ENCODE measurements around the gene IRS2. TPM values are rescaled to one million over a fixed set of nuclear protein-coding genes. Genes with fewer than 3 reads are reported as not detected.

Gene IRS2
- total RNA-seq, 1 donor from 2014 or later, result 7.5 TPM

- intact Hi-C loops (cut with micrococcal nuclease), result loop anchor here (10.0 kb wide), 1 partner anchor 567 kb away; no protein-coding TSS in a partner anchor
These were observed 4.1 kb downstream of the IRS2 start for GRCh38 chr13:109782066-109782822.

DNA sequence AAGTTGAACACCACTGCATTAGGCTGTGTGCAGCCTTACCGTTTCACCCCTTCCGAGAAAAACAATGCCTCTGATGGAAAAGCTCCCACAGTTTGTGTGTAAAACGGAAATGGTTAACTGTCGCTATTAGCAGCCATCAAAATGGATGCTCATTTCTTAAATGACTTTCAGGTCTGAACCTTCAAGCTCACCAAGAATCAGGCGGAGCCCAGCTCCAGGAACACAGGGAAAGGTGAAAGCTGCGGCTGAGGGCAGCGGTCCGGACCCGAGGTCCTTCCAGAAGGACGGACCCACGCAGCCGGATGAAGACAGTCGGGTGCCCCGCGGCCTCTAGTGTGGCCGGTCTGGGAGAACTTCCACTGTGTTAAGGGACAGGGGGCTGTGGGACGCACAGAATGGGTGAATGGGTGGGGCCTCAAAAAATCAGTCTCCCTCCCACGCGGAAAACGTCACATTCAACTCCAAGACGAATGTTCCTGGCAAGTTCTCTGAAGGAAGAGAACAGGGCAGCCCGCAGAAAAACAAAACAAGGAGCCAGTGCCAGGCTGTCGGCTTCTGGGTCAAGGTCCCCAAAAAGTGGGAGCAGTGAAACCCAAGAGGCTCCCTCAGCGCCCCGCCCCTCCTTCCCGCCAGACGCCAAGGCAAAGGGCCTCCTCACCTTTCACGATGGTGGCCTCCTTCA is 4.9 kb downstream of the IRS2 start:
- intact Hi-C loops (cut with micrococcal nuclease), result loop anchor here (10.0 kb wide), 1 partner anchor 567 kb away; no protein-coding TSS in a partner anchor

DNA sequence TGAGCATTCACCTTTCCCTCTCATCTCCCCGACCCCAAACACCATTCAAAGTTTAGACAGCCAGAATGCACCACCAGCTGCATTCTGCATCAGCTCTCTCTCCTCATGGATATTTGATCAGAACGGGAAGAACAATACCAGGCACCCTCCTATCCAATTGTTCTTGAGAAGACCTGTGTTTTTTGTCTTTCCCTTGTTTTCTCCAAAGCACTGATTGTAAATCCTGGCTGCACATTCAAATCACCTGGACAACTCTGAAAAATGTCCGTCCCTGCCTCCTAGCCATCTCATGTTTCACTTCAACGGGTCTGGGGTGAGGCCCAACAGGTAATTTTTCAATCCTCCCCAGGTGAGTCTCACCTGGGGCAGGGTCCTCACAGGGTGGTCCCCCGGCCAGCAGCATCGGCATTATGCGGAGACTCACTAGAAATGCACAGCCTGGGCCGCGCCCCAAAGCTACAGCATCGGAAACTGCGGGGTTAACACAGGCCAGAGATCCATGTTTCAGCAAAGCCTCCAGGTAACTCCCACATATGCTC is 5.5 kb downstream of the IRS2 start:
- intact Hi-C loops (cut with micrococcal nuclease), result loop anchor here (10.0 kb wide), 1 partner anchor 566 kb away; no protein-coding TSS in a partner anchor

- intact Hi-C loops (cut with micrococcal nuclease), result loop anchor here (10.0 kb wide), 1 partner anchor 565 kb away; no protein-coding TSS in a partner anchor
These were observed 6.4 kb downstream of the IRS2 start for GRCh38 chr13:109779876-109780510.

DNA sequence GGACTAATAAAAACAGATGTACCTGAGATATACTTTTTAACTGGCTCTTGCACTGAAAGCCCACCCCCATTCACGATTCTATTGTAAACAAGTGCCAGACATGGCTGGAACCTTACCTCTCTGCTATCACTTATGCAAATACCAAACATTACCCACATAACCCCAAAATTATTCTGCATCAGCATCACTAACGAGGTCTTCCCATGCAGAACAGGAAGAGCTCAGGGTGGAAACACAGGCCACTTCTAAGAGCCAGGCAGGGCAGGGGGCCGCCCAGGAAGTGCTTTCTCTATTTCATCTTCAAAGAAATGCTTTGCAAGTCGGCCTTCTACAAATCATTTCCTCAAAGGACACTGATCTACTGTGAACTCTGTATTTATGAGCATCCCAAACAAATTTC is 7.3 kb downstream of the IRS2 start:
- intact Hi-C loops (cut with micrococcal nuclease), result no loop called here

- intact Hi-C loops (cut with micrococcal nuclease), result loop anchor here (1.0 kb wide), 1 partner anchor 8 kb away; the partner anchor contains the start of gene IRS2
These were observed 8.3 kb downstream of the IRS2 start for GRCh38 chr13:109778102-109778542.

DNA sequence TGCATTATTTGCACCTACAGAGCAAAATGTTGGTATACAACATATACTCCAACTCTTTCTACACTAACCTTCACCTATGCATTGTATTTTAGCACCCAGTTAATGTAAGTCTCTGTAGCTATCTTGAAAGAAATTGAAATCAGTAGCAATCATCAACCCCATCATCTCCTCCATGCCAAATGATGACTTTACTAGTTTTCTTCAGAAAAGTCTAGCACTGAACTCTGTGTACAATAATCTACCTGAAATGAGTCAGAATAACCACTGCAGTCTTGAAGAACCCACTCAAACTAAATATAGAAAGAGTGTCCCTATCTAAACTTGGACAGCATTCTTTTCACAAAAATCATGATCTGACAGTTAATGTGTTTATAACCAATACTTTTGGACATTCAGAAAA is 9.8 kb downstream of the IRS2 start:
- intact Hi-C loops (cut with micrococcal nuclease), result no loop called here

DNA sequence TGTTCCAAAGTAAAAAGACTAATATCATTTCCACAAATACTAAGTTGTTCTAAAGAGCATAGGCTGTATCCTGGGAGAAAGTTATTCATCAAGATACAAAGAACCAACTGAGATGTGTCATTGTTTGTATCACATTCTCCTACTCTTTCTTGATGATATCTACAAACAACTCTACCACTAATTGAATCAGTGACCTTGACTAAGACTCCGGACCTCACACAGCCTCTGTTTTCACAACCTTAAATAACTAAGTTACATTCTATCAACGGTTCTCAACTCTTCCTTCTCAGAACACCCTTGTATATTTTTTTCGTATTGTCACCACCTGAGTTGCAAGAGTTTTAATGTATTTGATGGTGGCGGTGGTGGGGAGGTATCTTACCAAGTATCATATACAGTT is 12.6 kb downstream of the IRS2 start:
- intact Hi-C loops (cut with micrococcal nuclease), result no loop called here

- intact Hi-C loops (cut with micrococcal nuclease), result no loop called here
These were observed 13.1 kb downstream of the IRS2 start for GRCh38 chr13:109773276-109773675.

- intact Hi-C loops (cut with micrococcal nuclease), result no loop called here
These were observed 14.5 kb downstream of the IRS2 start for GRCh38 chr13:109771926-109772325.

DNA sequence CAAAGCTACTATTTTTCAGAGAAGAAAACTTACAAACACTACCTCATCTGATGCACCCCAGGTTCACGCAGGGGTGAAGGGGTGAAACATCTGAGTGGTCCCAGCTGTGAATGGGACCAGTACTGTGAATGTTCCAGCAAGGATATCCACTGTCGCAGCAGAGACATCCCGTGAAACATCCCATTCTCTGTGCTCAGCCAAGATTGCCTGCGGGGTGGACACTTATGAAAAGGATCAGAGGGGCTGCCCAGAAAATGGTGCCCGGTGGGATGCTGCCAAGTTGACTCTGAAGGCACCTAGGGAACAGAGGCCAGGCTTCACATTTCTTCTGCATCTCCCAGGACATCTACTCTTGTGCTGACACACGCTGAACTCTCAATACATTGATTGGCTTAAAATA is 15.9 kb downstream of the IRS2 start:
- intact Hi-C loops (cut with micrococcal nuclease), result no loop called here

DNA sequence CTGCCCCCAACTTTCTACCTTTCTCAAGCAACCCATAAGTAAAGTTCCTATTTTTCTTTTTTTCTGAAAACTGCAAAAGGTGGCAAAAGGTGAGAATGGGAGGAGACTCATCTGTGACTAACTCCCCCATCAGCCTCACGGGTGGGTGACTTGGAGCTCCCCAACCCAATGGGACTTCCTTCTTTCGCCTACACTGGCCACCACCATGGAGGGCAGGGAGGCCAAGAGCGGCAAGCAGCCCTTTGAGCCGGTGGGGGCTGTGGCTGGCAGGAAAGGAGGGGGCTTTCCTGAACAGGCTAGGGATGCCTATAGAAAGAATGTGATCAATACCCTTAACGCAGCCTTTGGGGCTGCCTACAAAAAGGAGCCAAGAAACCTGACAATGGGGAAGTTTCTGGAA is 16.5 kb downstream of the IRS2 start:
- intact Hi-C loops (cut with micrococcal nuclease), result no loop called here

DNA sequence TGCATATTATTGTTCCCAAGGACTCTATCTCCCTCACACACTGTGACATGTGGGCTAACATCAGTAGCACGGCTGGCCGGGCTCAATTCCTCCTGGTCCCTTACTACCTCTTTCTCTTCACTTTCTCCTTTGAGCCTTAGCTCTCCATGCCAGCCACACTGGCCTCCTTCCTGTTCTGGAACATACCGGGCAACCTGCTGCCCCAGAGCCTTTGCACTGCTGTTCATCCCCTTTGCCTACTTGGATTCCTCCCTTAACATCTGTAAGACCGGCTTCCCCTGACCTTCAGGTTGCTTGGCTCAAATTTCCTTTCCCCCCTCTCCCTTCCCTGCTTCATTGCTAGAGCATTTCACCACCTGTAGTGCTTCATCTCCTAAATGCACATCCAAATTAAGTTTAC is 17.1 kb downstream of the IRS2 start:
- intact Hi-C loops (cut with micrococcal nuclease), result no loop called here

DNA sequence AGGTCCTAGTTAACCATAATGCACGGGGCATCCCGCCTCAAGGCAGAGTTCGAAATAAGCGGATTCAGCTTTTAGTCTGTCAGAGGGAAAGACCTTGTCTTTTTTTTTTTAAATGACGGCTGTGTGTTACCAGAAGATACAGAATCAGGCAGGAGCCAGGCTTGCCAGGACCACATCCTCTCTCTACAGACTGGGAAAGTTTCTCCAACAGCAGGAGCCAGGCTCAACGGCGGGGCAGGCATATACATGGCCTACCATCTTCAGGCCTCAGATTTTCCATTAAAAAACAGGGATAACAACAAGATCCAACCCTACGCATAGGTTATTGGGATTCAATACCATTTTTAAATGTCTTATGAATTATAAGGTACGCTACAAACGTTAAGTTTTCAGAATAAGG is 17.8 kb downstream of the IRS2 start:
- intact Hi-C loops (cut with micrococcal nuclease), result no loop called here

GRCh38 chr13:109768176-109768575 is 18.2 kb downstream of the IRS2 start:
- intact Hi-C loops (cut with micrococcal nuclease), result no loop called here

DNA sequence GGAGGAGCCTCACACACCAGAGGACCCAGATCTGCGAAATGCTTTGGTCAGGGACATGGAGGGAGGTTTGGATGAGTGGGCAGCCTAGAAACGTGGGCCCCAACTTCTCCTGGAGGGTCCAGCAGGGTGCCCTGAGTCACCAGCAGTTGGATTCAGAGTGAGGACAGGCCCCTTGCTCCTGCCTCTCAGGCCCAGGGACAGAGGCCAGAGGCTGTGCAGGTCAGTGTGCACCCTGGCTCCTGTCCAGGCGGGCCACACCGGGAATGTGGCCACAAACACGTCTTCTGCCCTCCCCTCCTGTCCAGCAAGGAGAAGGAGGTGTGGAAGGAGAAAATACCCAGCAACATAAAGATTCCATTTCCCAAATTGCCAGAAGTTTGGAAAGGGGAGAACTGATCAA is 19.4 kb downstream of the IRS2 start:
- intact Hi-C loops (cut with micrococcal nuclease), result no loop called here

GRCh38 chr13:109764470-109765291 is 21.7 kb downstream of the IRS2 start:
- intact Hi-C loops (cut with micrococcal nuclease), result loop anchor here (2.0 kb wide), 1 partner anchor 20 kb away; no protein-coding TSS in a partner anchor

GRCh38 chr13:109764045-109764444 is 22.3 kb downstream of the IRS2 start:
- intact Hi-C loops (cut with micrococcal nuclease), result loop anchor here (2.0 kb wide), 1 partner anchor 21 kb away; no protein-coding TSS in a partner anchor

GRCh38 chr13:109762791-109763190 is 23.6 kb downstream of the IRS2 start:
- intact Hi-C loops (cut with micrococcal nuclease), result no loop called here

- intact Hi-C loops (cut with micrococcal nuclease), result no loop called here
These were observed 24.7 kb downstream of the IRS2 start for GRCh38 chr13:109761695-109762094.

- intact Hi-C loops (cut with micrococcal nuclease), result no loop called here
These were observed 25.4 kb downstream of the IRS2 start for GRCh38 chr13:109760951-109761350.
